Natural killer cell (primary cell): ENCODE measurements around the gene GFER. TPM values are rescaled to one million over a fixed set of nuclear protein-coding genes. Genes with fewer than 3 reads are reported as not detected.

Experiments used
- ATAC-seq, 3 donors: fragments of 150-1000 bp in 2 of 3; fragments of 200-7000 bp in 1 of 3; cut with Tn5 transposase; 1 replicate in 1 of 3; 2 replicates in 2 of 3; pipeline ENCODE4 v1.10.0; 2021; ENCODE audit warnings: mild to moderate bottlenecking in 2 of 3, moderate library complexity in 2 of 3
- DNase-seq, 2 donors: peaks; one replicate each; pipeline versions ENCODE4 v3.0.0 to v3.0.0-alpha.2; 2013 to 2021; ENCODE audit warnings: mixed read lengths in 1 of 2
- H3K27ac ChIP-seq: one replicate; pipeline ENCODE4 v1.5.1; 2013; ENCODE audit warnings: mild to moderate bottlenecking, low read length
- H3K27me3 ChIP-seq: one replicate; pipeline ENCODE4 v1.6.1; 2013; ENCODE audit warnings: low read length; ENCODE audit not compliant: control insufficient read depth, insufficient read depth
- H3K36me3 ChIP-seq: one replicate; pipeline ENCODE4 v1.6.1; 2013; ENCODE audit warnings: low read length; ENCODE audit not compliant: control insufficient read depth, insufficient read depth
- H3K4me1 ChIP-seq: one replicate; pipeline ENCODE4 v1.6.1; 2013; ENCODE audit warnings: low read length; ENCODE audit not compliant: control insufficient read depth, insufficient read depth
- H3K4me3 ChIP-seq: one replicate; pipeline ENCODE4 v1.5.1; 2013; ENCODE audit warnings: low read length
- H3K9me3 ChIP-seq: one replicate; pipeline ENCODE4 v1.6.1; 2013; ENCODE audit warnings: low read length; ENCODE audit not compliant: control insufficient read depth, insufficient read depth
- H3K27ac Mint-ChIP-seq, 2 donors: one replicate each; pipeline ENCODE4 v1.8.0; 2022; ENCODE audit warnings: mild to moderate bottlenecking in 2 of 2, mixed read lengths in 2 of 2, moderate library complexity in 1 of 2
- H3K27me3 Mint-ChIP-seq, 2 donors: one replicate each; pipeline ENCODE4 v1.8.0; 2022; ENCODE audit warnings: low read depth in 2 of 2, mixed read lengths in 2 of 2
- H3K36me3 Mint-ChIP-seq: one replicate; pipeline ENCODE4 v1.8.0; 2022; ENCODE audit warnings: mixed read lengths
- H3K4me1 Mint-ChIP-seq, 2 donors: one replicate each; pipeline ENCODE4 v1.8.0; 2022; ENCODE audit warnings: mixed read lengths in 2 of 2
- H3K4me3 Mint-ChIP-seq: one replicate; pipeline ENCODE4 v1.8.0; 2022; ENCODE audit warnings: mild to moderate bottlenecking, moderate library complexity, mixed read lengths
- H3K9me3 Mint-ChIP-seq, 2 donors: one replicate each; pipeline ENCODE4 v1.8.0; 2022; ENCODE audit warnings: mixed read lengths in 2 of 2
- CTCF ChIP-seq: fragments of 200-600 bp; IDR thresholded peaks from one replicate; pipeline ENCODE4 v1.8.0; 2022; ENCODE audit warnings: antibody characterized with exemption
- WGBS: methylation state at CpG from one replicate; pipeline ENCODE4 v1.1.7; 2013; ENCODE audit warnings: missing lambda C conversion rate; ENCODE audit not compliant: insufficient coverage; 5-methylcytosine and 5-hydroxymethylcytosine counted together
- intact Hi-C: fragments of 100-400 bp; cut with micrococcal nuclease; formaldehyde crosslinking; loops from one replicate; pipeline ENCODE4 v1.14.2; 2022
- total RNA-seq, 4 donors: library from RNA; stranded (reverse); fragments of 120-200 nt in 1 of 4; gene quantifications; one replicate each; pipeline versions ENCODE4 v1.2.3 to v1.2.4, GENCODE V29; 2013 to 2022

The GFER gene
- total RNA-seq, 3 donors from 2014 or later (not counting 1 experiment from before 2014, with no cell fraction given), result 23.8 to 29.5 (median 24.6) TPM

- H3K4me3 ChIP-seq, result no peak overlapping the region
- no peaks in the 10 kb centered on the region for H3K36me3 ChIP-seq
- 91% methylated on average over 15 of the region's 15 CpGs for WGBS
- H3K27me3 Mint-ChIP-seq, result no peaks in the 10 kb centered on the region
- H3K27me3 ChIP-seq, result no peaks in the 10 kb centered on the region
- intact Hi-C loops, result no loop called here
- no peaks in the 10 kb centered on the region for H3K4me1 Mint-ChIP-seq
- H3K9me3 ChIP-seq, result no peaks in the 10 kb centered on the region
- H3K9me3 Mint-ChIP-seq, result no peaks in the 10 kb centered on the region
- no peaks in the 10 kb centered on the region for H3K36me3 Mint-ChIP-seq
- no peak for TF ChIP-seq CTCF
- H3K4me3 Mint-ChIP-seq, result no peak overlapping the region
- H3K27ac ChIP-seq, result no peak overlapping the region
- no peak overlapping the region for H3K27ac Mint-ChIP-seq
- ATAC-seq (no peak), DNase-seq (no peak)
- peaks cover 6% of the 10 kb centered on the region for H3K4me1 ChIP-seq
Measured at GRCh38 chr16:2037115-2037514, 53.1 kb downstream of the GFER start.

Other genes with a start within 250 kb of the GFER start
- 10 to 100 TPM; 40.6 to 50.3 (median 46.2) TPM for gene NME3, start 212.7 kb upstream of the GFER start, total RNA-seq
- 10 to 100 TPM; 30.0 to 33.8 (median 30.1) TPM for gene EME2, start 211.4 kb upstream of the GFER start, total RNA-seq
- 10 to 100 TPM; 26.5 to 42.0 (median 41.4) TPM for gene MRPS34, start 211.1 kb upstream of the GFER start, total RNA-seq
- 100 to 1,000 TPM; 100 to 122 (median 110) TPM for gene SPSB3, start 201.6 kb upstream of the GFER start, total RNA-seq
- gene NUBP2, start 201.2 kb upstream of the GFER start, total RNA-seq, result 10 to 100 TPM; 39.5 to 51.9 (median 49.4) TPM
- 1 to 10 TPM in 1 of 3 donors, under 1 TPM in 2; 0.47 to 1.1 (median 0.70) TPM for gene IGFALS, start 190.5 kb upstream of the GFER start, total RNA-seq
- 10 to 100 TPM; 27.8 to 38.4 (median 37.5) TPM for gene HAGH, start 157.4 kb upstream of the GFER start, total RNA-seq
- gene FAHD1, start 157.0 kb upstream of the GFER start, total RNA-seq, result 10 to 100 TPM in 1 of 3 donors, 1 to 10 TPM in 2; 5.3 to 10.6 (median 7.4) TPM
- gene MEIOB, start 112.0 kb upstream of the GFER start, total RNA-seq, result not detected
- gene HS3ST6, start 65.8 kb upstream of the GFER start, total RNA-seq, result not detected
- 10 to 100 TPM; 10.8 to 19.9 (median 14.8) TPM for gene MSRB1, start 41.0 kb upstream of the GFER start, total RNA-seq
- gene RPL3L, start 29.5 kb upstream of the GFER start, total RNA-seq, result not detected
- gene NDUFB10, start 24.7 kb upstream of the GFER start, total RNA-seq, result 10 to 100 TPM; 54.5 to 61.1 (median 59.5) TPM
- gene RPS2, start 19.4 kb upstream of the GFER start, total RNA-seq, result 1,000 to 10,000 TPM; 1,124 to 1,385 (median 1,274) TPM
- not detected for gene RNF151, start 17.3 kb upstream of the GFER start, total RNA-seq
- 10 to 100 TPM; 25.1 to 28.9 (median 28.1) TPM for gene TBL3, start 12.1 kb upstream of the GFER start, total RNA-seq
- not detected for gene NOXO1, start 2.7 kb upstream of the GFER start, total RNA-seq
- 10 to 100 TPM; 10.3 to 19.3 (median 19.1) TPM for gene SYNGR3, start 5.8 kb downstream of the GFER start, total RNA-seq
- gene ZNF598, start 25.6 kb downstream of the GFER start, total RNA-seq, result 10 to 100 TPM; 56.1 to 71.6 (median 58.2) TPM
- gene NPW, start 35.6 kb downstream of the GFER start, total RNA-seq, result under 1 TPM in 1 of 3 donors, not detected in 2; 0.80 TPM
- 1 to 10 TPM; 4.3 to 7.1 (median 5.6) TPM for gene NHERF2, start 42.7 kb downstream of the GFER start, total RNA-seq
- gene NTHL1, start 63.6 kb downstream of the GFER start, total RNA-seq, result 10 to 100 TPM in 1 of 3 donors, 1 to 10 TPM in 2; 8.7 to 12.9 (median 9.7) TPM
- gene TSC2, start 63.8 kb downstream of the GFER start, total RNA-seq, result 100 to 1,000 TPM; 135 to 197 (median 161) TPM
- 100 to 1,000 TPM in 1 of 3 donors, 10 to 100 TPM in 2; 87.0 to 105 (median 99.1) TPM for gene PKD1, start 151.7 kb downstream of the GFER start, total RNA-seq
- gene RAB26, start 164.4 kb downstream of the GFER start, total RNA-seq, result under 1 TPM in 2 of 3 donors, not detected in 1; 0.27 to 0.28 TPM
- gene TRAF7, start 171.6 kb downstream of the GFER start, total RNA-seq, result 10 to 100 TPM; 29.3 to 39.1 (median 37.3) TPM
- not detected for gene CASKIN1, start 212.4 kb downstream of the GFER start, total RNA-seq
- 10 to 100 TPM; 19.7 to 30.2 (median 27.8) TPM for gene MLST8, start 221.3 kb downstream of the GFER start, total RNA-seq
- 1 to 10 TPM; 3.2 to 5.2 (median 3.6) TPM for gene BRICD5, start 226.7 kb downstream of the GFER start, total RNA-seq
- 10 to 100 TPM in 2 of 3 donors, 1 to 10 TPM in 1; 9.7 to 12.8 (median 12.4) TPM for gene PGP, start 230.6 kb downstream of the GFER start, total RNA-seq
- 10 to 100 TPM; 43.6 to 45.7 (median 45.7) TPM for gene E4F1, start 239.4 kb downstream of the GFER start, total RNA-seq